RWPE2 (cell line): ENCODE measurements around the gene SOX18.

Experiments used
- ATAC-seq: fragments of 200-7000 bp; cut with Tn5 transposase; 3 replicates; pipeline ENCODE4 v1.9.1; 2021; ENCODE audit warnings: low read depth
- DNase-seq: peaks from one replicate; pipeline ENCODE4 v3.0.0-alpha.2; 2020; ENCODE audit warnings: low spot score
- H3K27ac ChIP-seq: fragments of 450-650 bp; 2 replicates; pipeline ENCODE4 v1.5.1; 2017; ENCODE audit warnings: mild to moderate bottlenecking; ENCODE audit not compliant: poor library complexity, severe bottlenecking
- H3K27me3 ChIP-seq: fragments of 250-450 bp; sonication (Bioruptor Pico); 2 replicates; pipeline ENCODE4 v1.5.1; 2021; ENCODE audit warnings: mild to moderate bottlenecking, moderate library complexity; ENCODE audit not compliant: insufficient read depth, poor library complexity, severe bottlenecking
- H3K36me3 ChIP-seq: fragments of 250-450 bp; sonication (Bioruptor Pico); 2 replicates; pipeline ENCODE4 v1.5.1; 2020; ENCODE audit warnings: low read depth, mild to moderate bottlenecking, moderate library complexity
- H3K4me1 ChIP-seq: fragments of 250-450 bp; sonication (Bioruptor Pico); 2 replicates; pipeline ENCODE4 v1.5.1; 2021; ENCODE audit warnings: mild to moderate bottlenecking, moderate library complexity; ENCODE audit not compliant: insufficient read depth, poor library complexity, severe bottlenecking
- H3K4me3 ChIP-seq: fragments of 250-450 bp; sonication (Bioruptor Pico); 2 replicates; pipeline ENCODE4 v1.5.1; 2021; ENCODE audit warnings: mild to moderate bottlenecking, moderate library complexity; ENCODE audit not compliant: severe bottlenecking
- H3K9me3 ChIP-seq: fragments of 250-450 bp; sonication (Bioruptor Pico); 2 replicates; pipeline ENCODE4 v1.5.1; 2021; ENCODE audit warnings: mild to moderate bottlenecking, moderate library complexity; ENCODE audit not compliant: severe bottlenecking
- CTCF ChIP-seq: fragments of 450-650 bp; IDR thresholded peaks from one replicate; pipeline ENCODE4 v1.5.1; 2017; ENCODE audit warnings: mild to moderate bottlenecking, moderate library complexity; ENCODE audit not compliant: poor library complexity, severe bottlenecking

Gene SOX18

GRCh38 chr20:64025826-64026412 lies 23.5 kb downstream of the SOX18 start:
- Histone ChIP-seq H3K4me1 (no peaks in the 10 kb centered on the region), H3K27me3 (no peaks in the 10 kb centered on the region), H3K27ac (no peak overlapping the region), H3K36me3 (peaks cover 92% of the 10 kb centered on the region), H3K9me3 (no peaks in the 10 kb centered on the region), H3K4me3 (no peak overlapping the region)
- peak; percentile 87 for DNase-seq
- ATAC-seq = no peak
- TF ChIP-seq CTCF = no peak

- no peak for TF ChIP-seq CTCF
- no peaks in the 10 kb centered on the region for H3K4me1 ChIP-seq
- no peak overlapping the region for H3K27ac ChIP-seq
- H3K27me3 ChIP-seq = no peaks in the 10 kb centered on the region
- H3K9me3 ChIP-seq = no peaks in the 10 kb centered on the region
- ATAC-seq = no peak
- peak; percentile 83 for DNase-seq
- H3K36me3 ChIP-seq = peaks cover 92% of the 10 kb centered on the region
- H3K4me3 ChIP-seq = no peak overlapping the region
These were observed 24.2 kb downstream of the SOX18 start for GRCh38 chr20:64025101-64025825.

DNA sequence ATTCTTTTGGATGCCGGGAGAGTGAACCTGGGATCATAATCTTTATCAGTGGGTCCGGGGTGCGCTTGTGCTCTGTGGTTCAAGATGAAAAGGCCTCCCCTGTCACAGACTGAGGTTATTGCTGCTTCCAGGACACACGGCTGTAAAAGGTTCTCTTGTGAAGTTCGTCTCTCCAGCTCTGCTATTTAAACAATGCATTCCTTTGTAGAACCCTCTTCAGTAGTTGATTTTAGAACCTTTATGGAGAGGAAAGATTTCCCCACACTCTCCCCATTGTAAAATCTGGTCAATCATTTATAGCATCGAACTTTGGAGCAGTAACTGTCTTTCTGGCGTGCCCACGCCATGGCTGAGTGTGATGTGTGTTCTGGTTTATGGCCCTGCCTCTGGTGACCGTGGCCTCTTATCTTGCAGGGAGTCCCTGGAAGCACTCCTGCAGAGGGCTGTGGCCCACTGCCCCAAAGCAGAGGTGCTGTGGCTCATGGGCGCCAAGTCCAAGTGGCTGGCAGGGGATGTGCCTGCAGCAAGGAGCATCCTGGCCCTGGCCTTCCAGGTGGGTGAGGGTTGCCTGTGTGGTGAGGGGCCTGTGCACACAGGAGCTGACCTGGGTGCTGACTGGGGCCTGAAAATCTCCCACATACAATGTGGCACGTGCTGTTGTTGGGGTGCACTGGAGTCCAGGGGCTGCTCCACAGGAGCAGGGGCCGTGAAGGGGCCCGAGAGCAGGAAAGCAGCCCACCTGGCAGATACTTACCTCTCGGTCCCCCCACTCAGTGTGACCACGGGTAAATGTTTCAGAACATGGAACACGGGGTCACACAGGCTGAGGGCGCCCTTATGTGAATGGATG lies 25.1 kb downstream of the SOX18 start:
- Histone ChIP-seq H3K9me3 (no peaks in the 10 kb centered on the region), H3K4me3 (no peak overlapping the region), H3K4me1 (no peaks in the 10 kb centered on the region), H3K36me3 (peaks cover 95% of the 10 kb centered on the region), H3K27me3 (no peaks in the 10 kb centered on the region), H3K27ac (no peak overlapping the region)
- no peak for DNase-seq
- TF ChIP-seq CTCF = no peak
- ATAC-seq = no peak

DNA sequence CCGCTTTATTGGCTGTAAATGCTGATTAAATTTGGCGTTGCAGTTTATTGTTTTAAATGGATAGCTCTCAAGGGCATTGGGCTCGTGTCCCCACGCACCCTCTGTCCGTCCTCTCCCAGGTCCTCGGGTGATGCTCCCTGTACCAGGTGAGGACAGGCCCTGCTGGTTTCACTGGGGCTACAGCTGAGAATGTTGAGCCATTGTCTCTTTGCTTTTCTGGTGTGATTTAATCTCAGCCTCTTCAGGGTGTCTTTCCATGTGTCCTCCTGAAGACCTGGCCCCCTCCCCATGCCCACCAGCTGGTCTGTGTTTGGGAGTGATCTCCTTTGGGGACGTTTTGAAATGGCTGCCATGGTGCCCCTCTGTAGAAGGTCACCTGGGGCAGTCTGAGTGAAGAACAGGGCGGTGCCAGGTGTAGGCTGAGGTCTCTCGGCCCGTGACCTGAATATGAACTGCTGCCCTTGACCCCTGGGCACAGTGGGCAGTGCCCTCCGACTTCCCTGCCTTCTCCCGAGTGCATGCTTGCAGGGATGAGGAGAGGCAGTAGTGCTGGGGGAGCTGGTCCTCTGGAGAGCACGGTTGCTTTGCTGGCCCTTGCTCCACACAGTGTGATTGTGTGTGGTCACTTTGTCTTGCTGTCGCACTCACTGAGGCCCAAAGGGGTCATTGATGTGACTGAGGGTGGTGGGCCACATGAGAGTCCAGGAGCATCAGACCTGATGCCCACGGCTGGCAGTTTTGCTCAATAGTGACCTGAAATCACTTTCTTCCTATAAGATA lies 25.9 kb downstream of the SOX18 start:
- Histone ChIP-seq H3K36me3 (peaks cover 95% of the 10 kb centered on the region), H3K27ac (no peak overlapping the region)
- DNase-seq = no peak

More for the DNA sequence above, 25.9 kb downstream of the SOX18 start:
- no peak for ATAC-seq
- Histone ChIP-seq H3K9me3 (no peaks in the 10 kb centered on the region), H3K27me3 (no peaks in the 10 kb centered on the region), H3K4me3 (no peak overlapping the region), H3K4me1 (no peaks in the 10 kb centered on the region)
- no peak for TF ChIP-seq CTCF
